HG02678 (cell line): ENCODE data around the gene DNASE1L2.

ENCODE experiments used
- ATAC-seq: cut with Tn5 transposase; IDR thresholded peaks from one replicate; pipeline ENCODE4 v1.9.1; 2021; ENCODE audit warnings: mild to moderate bottlenecking, moderate library complexity; ENCODE audit not compliant: unreplicated experiment

Gene DNASE1L2

GRCh38 chr16:2223221-2223941 lies 12.9 kb upstream of the DNASE1L2 start, which contains the start of gene E4F1:
TSS of gene E4F1 (plus strand) at chr16:2223591. CDS start at chr16:2223614, 23 bp downstream.
- ATAC-seq, result peak; percentile 93

- peak; percentile 18 for ATAC-seq
Measured at GRCh38 chr16:2223942-2224486, 12.2 kb upstream of the DNASE1L2 start.

- ATAC-seq, result no peak
Measured at GRCh38 chr16:2226245-2226793, 9.9 kb upstream of the DNASE1L2 start.

GRCh38 chr16:2226918-2227317 lies 9.3 kb upstream of the DNASE1L2 start:
- no peak for ATAC-seq

GRCh38 chr16:2228161-2228824 lies 8.0 kb upstream of the DNASE1L2 start:
- no peak for ATAC-seq

- no peak for ATAC-seq
Measured at GRCh38 chr16:2229091-2229490, 7.2 kb upstream of the DNASE1L2 start.

GRCh38 chr16:2229632-2230250 lies 6.5 kb upstream of the DNASE1L2 start:
- no peak for ATAC-seq

- no peak for ATAC-seq
Measured at GRCh38 chr16:2230376-2230775, 5.9 kb upstream of the DNASE1L2 start.

GRCh38 chr16:2231016-2231931 lies 5.0 kb upstream of the DNASE1L2 start:
- no peak for ATAC-seq

- ATAC-seq, result no peak
Measured at GRCh38 chr16:2232094-2232990, 3.9 kb upstream of the DNASE1L2 start.

- ATAC-seq, result no peak
Measured at GRCh38 chr16:2233046-2233775, 3.0 kb upstream of the DNASE1L2 start.

GRCh38 chr16:2233872-2234812 lies 2.1 kb upstream of the DNASE1L2 start:
- no peak for ATAC-seq

- no peak for ATAC-seq
Measured at GRCh38 chr16:2234813-2235170, 1.5 kb upstream of the DNASE1L2 start.

GRCh38 chr16:2235234-2235651 lies 1.0 kb upstream of the DNASE1L2 start:
- no peak for ATAC-seq

GRCh38 chr16:2235695-2236336 lies 428 bp upstream of the DNASE1L2 start:
- no peak for ATAC-seq

- ATAC-seq, result no peak
Measured at GRCh38 chr16:2237102-2237482, 848 bp downstream of the DNASE1L2 start.

GRCh38 chr16:2237493-2238149 lies 1.4 kb downstream of the DNASE1L2 start:
- ATAC-seq, result no peak
